NCI-H1417 (cell line): ENCODE data around the gene TBCD.

Experiments used
- DNase-seq, 3 experiments: peaks; one replicate each; lab custom pipeline; 2025; lab: John Stamatoyannopoulos, UW

TBCD gene

DNA sequence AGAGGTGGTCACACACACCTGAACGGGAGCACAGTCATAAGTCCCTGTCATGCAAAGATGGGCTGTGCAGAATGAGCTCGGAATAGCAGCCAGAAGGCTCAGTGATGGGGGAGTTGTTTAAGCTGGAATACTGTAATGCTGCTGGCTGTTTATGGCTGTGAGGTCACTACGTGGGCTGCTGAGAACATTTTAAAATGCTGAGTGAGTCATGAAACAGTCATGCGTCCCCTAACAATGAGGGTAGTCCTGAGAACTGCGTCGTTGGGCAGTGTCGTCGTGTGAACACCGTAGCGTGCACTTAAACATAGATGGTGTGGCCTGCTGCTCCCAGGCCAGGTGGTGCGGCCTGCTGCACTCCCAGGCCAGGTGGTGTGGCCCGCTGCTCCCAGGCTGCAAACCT lies 39.7 kb downstream of the TBCD start:
- DNase-seq = no peak

DNA sequence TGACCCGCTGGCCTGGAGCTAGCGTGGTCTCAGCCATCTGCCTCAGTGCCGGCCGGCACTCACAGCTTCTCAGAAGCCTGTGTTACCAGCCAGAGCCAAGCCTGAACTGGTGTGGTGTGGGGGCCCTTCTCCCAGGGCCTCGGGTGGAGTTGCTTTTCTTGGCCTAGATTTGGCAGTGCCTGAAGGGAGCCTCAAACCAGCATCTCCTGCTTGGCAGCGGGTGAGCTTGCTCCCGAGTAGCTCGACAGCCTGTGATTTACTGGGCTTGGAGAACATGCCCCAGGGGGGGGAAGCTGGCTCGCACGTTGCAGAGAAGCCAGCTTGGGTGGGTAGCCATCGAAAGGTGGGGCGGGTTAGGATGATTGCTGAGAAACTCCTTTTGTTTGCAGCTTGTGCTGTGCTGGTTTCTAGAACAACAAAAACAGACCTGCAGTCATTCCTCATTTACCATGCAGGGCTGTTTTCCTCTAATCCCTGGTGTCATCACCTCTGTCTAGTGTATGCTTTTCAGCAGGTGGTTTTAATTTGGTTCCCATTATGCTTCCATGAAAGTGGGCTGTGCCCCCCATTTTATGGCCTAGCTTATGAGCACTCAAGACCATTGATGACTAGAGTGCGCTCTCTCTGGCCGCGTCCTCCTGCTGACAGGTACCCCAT lies 42.2 kb downstream of the TBCD start:
- DNase-seq = peak; percentile 69 to 83 (median 72)

DNA sequence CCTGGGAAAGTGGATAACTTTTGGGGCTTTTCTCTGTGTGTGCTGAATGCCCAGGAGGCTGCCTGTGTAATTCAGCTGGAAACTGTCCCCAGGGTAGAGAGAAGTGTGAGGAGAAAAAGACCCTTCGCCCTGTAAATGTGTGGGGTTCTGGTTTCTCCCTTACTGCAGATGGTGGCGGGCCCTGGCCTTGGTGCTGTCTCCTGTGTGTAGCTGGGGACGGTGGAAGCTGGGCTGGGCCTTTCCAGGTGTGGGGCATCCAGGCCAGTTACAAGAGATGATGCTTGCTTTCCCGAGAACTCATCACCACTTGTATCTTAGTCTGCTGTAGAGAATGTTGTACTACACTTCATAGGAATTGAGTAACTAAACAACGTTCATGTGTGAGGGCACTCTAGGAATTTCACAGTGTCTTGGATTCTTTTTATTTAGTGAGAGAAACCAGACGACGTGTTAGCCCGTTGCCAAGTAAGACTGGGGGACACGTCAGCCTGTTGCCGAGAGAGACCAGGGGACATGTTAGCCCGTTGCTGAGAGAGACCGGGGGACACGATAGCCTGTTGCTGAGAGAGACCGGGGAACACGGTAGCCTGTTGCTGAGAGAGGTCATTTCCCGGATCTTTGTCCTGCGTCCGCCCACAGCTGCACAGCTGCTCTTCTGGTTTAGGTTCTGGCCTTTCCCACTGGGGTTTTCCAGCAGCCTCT lies 43.1 kb downstream of the TBCD start:
- no peak for DNase-seq

DNA sequence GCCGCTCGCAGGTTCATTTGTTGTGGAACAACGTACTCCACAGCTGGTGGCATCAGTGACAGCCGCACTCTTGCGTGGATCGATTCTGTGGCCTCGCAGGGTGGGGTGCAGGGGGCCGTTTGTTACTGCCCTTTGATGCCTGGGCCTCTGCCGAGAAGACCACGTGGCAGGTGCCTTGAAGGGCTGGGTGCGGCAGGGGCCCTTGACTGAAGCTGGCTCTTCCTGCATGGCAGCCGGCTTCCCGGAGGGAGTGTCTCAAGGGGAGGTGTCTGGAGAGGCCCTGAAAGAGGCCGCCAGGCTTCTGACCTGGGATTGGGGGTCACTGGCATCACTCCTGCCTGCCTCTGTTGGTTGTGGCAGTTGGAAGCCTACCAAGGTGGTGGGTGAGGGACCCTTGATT lies 43.8 kb downstream of the TBCD start:
- peak in 1 of 3 experiments; percentile 85 for DNase-seq

- peak in 1 of 3 experiments; percentile 41 for DNase-seq
Observed at GRCh38 chr17:82797061-82797460, 45.2 kb downstream of the TBCD start.

GRCh38 chr17:82798752-82799151 lies 46.9 kb downstream of the TBCD start:
- DNase-seq = no peak

DNA sequence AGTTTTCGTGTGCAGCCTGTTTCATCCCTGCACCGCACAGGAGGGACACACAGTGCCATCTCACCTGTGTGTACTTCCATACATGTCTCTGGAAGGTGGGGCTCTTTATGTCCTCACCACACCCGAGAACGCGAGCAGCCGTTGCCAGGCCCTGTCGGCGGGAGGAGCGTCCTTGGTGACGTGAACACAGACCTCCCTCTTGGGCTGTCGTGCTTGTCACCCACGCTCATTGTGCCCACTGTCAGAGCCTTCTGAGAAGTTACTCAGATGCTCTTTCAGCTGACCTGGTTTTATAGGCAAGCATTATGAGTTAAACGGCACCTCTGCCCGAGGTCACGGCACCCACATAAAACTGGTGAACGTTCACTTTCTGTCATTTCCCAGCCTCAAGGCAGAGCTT lies 47.7 kb downstream of the TBCD start:
- DNase-seq = no peak

DNA sequence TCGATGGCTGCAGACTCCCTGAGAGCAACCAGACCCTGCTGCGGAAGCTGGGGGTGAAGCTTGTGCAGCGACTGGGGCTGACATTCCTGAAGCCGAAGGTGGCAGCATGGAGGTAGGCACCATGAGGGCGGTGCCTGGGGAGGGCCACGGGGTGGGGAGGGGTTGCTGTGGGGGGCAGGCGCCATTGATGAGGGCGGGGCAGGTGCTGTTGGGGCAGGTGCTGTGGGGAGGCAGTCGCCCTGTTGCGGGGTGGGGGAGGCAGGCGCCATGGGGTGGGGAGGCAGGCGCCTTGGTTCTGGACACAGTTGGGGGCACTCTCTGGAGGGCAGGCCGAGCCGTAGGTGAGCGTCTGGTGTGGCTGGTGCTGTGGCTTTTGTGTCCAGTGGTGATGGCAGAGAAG lies 49.0 kb downstream of the TBCD start:
- no peak for DNase-seq

DNA sequence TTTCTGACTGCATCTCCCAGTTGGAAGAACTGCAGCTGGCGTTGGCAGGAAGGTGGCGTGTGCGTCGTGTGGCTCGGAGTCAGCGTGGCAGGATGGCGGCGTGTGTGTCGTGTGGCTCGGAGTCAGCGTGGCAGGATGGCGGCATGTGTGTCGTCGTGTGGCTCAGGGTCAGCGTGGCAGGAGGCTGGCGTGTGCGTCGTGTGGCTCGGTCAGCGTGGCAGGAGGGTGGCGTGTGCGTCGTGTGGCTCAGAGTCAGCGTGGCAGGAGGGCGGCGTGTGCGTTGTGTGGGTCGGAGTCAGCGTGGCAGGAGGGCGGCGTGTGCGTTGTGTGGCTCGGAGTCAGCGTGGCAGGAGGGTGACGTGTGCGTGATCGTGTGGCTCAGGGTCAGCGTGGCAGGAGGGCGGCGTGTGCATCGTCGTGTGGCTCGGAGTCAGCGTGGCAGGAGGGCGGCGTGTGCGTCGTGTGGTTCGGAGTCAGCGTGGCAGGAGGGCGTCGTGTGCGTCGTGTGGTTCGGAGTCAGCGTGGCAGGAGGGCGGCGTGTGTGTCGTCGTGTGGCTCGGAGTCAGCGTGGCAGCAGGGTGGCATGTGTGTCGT lies 49.6 kb downstream of the TBCD start:
- DNase-seq = no peak

GRCh38 chr17:82802075-82802780 lies 50.4 kb downstream of the TBCD start:
- no peak for DNase-seq

DNA sequence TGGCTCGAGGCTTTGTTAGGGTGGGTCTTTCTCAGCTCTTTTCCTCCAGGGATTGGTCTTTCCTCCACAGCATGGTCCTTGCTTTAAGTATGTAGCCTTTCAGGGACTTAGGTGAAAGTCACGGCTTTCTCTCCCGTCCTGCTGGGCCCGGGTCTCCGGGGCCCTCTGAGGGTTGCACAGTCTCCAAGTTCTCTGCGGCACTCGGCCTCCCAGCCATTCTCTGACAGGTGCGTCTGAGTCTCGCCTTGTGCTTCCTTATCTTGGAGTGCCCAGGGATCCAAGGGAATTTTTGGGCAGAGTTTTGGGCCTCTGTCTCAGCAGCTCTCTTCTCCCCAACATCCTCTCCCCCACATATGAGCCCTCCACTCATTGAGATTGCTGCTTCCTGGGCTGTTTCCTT lies 51.3 kb downstream of the TBCD start:
- no peak for DNase-seq

- DNase-seq = no peak
Observed at GRCh38 chr17:82803606-82804005, 51.7 kb downstream of the TBCD start.

GRCh38 chr17:82804442-82805191 lies 52.8 kb downstream of the TBCD start:
- DNase-seq = peak in 1 of 3 experiments; percentile 22

DNA sequence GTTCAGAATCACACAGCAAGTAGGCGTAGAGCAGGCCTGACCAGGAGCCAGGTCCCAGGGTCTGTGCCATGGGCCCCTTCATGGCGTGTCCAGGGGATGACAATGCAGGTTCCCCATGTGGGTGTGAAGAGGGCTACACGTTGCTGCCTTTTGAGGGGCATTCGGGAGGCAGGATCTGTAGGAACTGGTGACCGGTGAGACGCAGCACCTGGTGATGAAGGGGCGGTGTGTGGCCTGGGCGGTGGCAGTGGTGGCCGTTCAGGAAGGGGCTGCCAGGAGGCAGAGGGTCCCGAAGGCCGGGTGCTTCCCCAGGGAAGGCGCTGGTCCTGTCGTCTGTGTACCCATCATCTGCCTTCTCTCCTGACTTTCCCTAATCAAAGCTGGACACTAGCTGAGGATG lies 53.4 kb downstream of the TBCD start:
- no peak for DNase-seq

- DNase-seq = no peak
Observed at GRCh38 chr17:82805823-82806222, 54.0 kb downstream of the TBCD start.

- DNase-seq = no peak
Observed at GRCh38 chr17:82806645-82807044, 54.8 kb downstream of the TBCD start.

GRCh38 chr17:82807101-82807500 lies 55.2 kb downstream of the TBCD start:
- no peak for DNase-seq

GRCh38 chr17:82807562-82807961 lies 55.7 kb downstream of the TBCD start:
- DNase-seq = no peak

DNA sequence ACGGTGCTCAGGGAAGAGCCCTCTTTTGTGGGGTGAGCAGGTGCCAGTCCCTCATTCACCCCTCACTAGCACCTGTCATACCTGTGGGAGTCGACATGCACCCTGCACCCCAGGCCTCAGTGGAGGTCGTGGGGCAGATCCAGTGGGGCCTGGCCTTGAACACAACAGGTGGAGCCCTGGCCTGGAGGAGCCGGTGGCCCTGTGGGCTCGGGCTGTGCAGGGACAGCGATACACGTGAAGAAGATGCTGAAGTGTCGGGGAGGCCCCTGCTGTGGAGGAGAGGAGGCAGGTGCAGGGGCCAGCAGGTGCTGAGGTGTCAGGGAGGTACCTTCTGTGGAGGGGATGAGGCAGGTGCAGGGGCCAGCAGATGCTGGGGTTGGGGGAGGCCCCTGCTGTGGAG lies 56.1 kb downstream of the TBCD start:
- DNase-seq = peak in 1 of 3 experiments; percentile 24

DNA sequence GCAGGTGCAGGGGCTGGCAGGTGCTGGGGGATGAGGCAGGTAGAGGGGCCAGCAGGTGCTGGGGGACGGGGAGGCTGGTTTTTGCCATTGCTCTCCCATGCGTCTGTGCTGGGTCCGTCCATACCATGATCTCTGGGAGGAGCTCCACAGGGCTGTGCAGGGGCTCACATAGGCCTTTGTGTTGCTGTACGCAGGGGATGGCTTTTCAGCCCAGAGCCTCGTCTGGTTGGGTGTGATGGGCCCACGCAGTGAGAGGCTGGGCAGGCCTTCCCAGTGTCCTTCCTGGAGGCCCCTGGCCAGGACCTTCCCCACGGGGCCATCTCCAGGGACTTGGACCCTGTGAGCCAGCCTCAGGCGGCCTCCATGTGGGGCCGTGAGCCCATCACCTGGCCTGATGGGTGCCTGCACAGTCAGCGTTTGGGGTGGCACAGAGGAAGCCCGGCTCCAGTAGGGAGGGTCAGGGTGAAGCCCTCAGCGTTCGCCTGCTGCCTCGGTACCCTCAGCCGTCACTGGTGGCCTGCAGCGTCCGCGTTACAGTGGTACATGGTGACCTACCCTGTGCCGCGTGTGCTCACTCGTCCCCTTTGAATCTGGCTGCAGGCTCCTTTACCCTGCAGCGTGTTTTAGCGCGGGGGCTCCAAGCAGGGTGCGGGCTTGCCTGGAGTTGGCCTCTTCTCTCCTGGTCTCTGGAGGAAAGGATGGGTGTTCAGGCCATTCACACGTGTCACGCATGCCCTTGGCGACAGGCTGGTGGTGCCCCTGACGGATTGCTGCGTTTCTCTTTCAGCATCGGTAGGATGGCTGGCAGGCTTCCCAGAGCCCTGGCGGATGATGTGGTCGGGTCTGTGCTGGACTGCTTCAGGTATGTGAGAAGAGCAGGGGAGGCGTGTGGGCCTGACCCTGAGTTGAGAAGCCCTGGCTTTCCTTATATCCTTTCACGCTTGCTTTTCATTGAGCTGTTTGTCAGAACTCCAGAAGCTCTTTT lies 57.3 kb downstream of the TBCD start:
- DNase-seq = no peak
